ENCODE data around the gene PLEKHM2.

- TF ChIP-seq CTCF (IDR thresholded peaks at IDR 0.05), result no peak
- TF ChIP-seq POLR2AphosphoS5 (IDR thresholded peaks at IDR 0.05), result no peak
- TF ChIP-seq POLR2A (IDR thresholded peaks at IDR 0.05), result no peak
- no peak for TF ChIP-seq EP300 (IDR thresholded peaks at IDR 0.05)
Observed at GRCh38 chr1:15639931-15640330, 44.2 kb upstream of the PLEKHM2 start.

Data from suprapubic skin (tissue), 4 donors.